Mammary epithelial cell (primary cell): ENCODE measurements around the gene SMOC1.

Experiments
- EZH2 ChIP-seq: IDR thresholded peaks from 2 replicates; pipeline ENCODE4 v1.6.1; 2012; ENCODE audit warnings: low read length, inconsistent platforms, borderline replicate concordance
- TF ChIP-seq, protein P1 (sequence below), 2 donors: IDR thresholded peaks in 1 of 2; conservative IDR thresholded peaks in 1 of 2; 2 replicates each; pipeline ENCODE4 v1.5.1; 2011 to 2012; ENCODE audit warnings: inconsistent platforms in 2 of 2, low read length in 2 of 2, mild to moderate bottlenecking in 2 of 2, control low read depth in 1 of 2, low read depth in 1 of 2; ENCODE audit not compliant: insufficient read depth in 1 of 2; ENCODE audit errors: extremely low read depth in 1 of 2

DNA sequence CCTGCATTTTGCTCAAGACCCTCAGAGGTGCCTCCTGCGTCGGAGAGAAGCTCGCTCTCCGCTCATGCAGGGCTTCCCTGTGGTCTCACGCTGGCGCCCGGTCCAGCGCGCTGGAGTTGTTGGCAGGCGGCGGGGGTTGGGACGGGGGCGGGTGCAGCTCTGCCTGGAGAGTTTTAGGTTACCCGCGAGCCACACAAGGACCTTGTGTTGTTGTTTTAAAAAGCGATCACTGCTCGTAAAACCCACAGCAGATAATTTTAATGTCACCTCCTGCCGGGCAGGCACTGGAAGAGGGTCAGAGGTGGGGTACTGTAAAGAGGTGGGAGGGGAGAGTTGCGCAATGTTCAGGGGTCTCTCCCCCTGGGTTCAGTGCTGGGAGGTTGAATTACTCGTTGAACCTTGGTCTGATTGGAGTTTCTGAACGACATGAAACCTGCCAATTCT, 850 bp downstream of the SMOC1 start:
- TF ChIP-seq, protein P1, sequence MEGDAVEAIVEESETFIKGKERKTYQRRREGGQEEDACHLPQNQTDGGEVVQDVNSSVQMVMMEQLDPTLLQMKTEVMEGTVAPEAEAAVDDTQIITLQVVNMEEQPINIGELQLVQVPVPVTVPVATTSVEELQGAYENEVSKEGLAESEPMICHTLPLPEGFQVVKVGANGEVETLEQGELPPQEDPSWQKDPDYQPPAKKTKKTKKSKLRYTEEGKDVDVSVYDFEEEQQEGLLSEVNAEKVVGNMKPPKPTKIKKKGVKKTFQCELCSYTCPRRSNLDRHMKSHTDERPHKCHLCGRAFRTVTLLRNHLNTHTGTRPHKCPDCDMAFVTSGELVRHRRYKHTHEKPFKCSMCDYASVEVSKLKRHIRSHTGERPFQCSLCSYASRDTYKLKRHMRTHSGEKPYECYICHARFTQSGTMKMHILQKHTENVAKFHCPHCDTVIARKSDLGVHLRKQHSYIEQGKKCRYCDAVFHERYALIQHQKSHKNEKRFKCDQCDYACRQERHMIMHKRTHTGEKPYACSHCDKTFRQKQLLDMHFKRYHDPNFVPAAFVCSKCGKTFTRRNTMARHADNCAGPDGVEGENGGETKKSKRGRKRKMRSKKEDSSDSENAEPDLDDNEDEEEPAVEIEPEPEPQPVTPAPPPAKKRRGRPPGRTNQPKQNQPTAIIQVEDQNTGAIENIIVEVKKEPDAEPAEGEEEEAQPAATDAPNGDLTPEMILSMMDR (conservative IDR thresholded peaks at IDR 0.05 in 1 of 2, IDR thresholded peaks at IDR 0.05 in 1 of 2; ENCODE audit: extremely low read depth in 1 of 2, insufficient read depth in 1 of 2, low read depth in 1 of 2, low read length in 2 of 2), result no peak
- TF ChIP-seq EZH2, result no peak
